GM18499 (cell line): Measurements from ENCODE around the gene BCL11B.

Source experiments
- ATAC-seq: cut with Tn5 transposase; IDR thresholded peaks from one replicate; pipeline ENCODE4 v1.9.1; 2021; ENCODE audit warnings: moderate number of reproducible peaks; ENCODE audit not compliant: insufficient read depth, unreplicated experiment

BCL11B gene

DNA sequence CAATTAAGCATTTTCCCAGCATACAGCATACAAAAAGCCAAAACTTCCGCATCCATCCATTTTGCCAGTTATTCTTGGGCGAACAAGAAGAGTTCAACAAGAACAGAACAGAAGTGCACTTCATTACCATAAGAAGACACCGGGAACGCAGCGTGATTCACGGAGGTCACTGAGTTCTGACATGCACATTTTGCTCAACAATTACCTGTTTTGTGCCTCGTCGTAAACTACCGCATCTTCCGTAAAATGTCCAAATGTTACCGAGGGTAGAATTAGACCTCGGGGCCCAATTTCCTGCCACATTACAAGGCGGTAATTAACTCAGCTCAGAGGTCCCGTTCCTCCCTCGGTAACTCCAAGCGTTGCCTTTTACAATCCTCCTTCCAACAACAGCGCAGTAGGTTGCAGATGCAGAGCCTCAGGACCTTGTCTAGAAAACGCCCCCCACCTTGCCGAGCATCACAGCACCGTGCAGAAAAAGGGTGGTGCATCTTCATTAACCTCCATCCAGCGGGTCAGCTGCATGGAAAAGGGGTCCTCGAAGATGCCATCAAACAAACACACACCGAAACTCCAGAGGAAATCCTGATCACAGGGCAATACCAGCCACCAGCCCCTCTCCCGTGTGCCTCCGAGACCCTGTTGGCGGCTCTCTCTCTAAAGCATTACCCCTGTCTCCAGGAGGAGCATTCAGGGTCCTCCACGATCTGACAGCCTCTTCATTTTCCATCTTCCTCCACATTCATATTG, 125.2 kb downstream of the BCL11B start:
- no peak for ATAC-seq

DNA sequence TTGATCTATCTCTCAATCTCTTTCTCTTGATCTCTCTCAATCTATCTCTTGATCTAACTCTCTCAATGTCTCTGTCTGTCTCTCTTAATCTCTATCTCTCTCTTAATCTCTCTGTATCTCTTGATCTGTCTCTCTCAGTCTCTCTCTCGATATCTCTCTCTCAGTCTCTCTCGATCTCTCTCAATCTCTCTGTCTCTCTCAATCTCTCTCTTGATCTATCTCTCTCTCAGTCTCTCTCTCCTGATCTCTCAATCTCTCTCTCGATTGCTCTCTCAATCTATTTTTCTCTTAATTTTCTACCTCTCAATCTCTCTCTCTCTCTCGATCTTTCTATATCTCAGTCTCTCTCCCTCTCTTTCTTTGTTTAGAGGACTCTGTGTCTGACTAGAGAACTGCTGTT, 126.7 kb downstream of the BCL11B start:
- ATAC-seq: no peak

DNA sequence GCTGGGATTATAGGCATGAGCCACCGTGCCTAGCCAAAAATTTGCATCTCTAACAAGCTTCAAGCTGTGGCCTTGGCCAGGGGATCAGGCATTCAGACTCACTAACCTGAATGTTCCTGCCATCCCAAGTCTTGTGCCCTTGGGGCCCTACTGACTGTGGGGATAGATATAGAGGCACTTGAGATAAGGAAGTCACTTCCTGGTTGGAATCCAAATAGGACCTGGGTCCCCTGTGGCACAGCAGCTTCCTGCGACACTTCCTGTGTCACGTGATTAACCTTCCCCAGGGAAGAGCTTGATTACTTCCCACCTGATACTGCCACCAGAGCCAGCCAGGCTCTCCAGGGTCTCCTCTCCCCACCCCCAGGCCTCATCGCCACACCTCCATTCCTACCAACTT, 128.2 kb downstream of the BCL11B start:
- ATAC-seq: no peak

DNA sequence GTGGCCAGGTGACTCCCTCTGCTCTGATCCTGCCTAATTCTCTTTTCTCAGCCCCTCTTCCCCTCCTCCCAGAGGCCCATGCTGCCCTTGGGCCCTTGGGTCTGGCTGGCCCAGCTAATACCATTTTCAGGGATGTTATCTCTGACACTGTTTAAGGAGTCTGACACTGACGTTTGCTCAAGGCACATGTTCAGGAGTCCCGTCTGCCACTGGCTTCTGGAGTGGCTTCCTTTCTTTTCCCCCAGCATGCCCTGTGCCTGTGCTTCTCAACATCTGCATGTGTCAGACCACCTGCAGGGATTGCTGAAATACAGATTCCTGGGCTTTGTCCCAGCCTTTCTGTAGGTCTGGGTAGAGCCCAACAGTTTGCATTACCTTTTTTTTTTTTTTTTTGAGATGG, 128.9 kb downstream of the BCL11B start:
- no peak for ATAC-seq

DNA sequence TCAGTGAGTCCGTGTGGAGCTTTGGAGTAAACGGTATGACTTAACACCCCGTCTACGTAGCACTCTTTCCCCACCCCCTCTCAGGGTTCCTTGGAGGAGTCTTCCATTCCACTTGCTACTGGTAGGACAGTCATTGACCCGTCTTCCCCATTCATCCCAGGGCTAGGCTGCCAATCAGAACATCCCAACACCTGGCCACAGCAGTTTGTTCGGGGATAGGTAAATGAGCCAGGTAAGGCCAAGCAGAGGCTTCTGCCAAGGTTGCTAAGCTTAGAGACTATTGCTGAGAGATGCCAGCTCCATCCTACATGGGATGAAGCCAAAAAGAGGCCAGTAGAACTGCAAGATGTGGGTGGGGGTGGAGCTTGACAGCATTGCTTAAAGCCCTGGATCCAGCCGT, 130.8 kb downstream of the BCL11B start:
- ATAC-seq: no peak

DNA sequence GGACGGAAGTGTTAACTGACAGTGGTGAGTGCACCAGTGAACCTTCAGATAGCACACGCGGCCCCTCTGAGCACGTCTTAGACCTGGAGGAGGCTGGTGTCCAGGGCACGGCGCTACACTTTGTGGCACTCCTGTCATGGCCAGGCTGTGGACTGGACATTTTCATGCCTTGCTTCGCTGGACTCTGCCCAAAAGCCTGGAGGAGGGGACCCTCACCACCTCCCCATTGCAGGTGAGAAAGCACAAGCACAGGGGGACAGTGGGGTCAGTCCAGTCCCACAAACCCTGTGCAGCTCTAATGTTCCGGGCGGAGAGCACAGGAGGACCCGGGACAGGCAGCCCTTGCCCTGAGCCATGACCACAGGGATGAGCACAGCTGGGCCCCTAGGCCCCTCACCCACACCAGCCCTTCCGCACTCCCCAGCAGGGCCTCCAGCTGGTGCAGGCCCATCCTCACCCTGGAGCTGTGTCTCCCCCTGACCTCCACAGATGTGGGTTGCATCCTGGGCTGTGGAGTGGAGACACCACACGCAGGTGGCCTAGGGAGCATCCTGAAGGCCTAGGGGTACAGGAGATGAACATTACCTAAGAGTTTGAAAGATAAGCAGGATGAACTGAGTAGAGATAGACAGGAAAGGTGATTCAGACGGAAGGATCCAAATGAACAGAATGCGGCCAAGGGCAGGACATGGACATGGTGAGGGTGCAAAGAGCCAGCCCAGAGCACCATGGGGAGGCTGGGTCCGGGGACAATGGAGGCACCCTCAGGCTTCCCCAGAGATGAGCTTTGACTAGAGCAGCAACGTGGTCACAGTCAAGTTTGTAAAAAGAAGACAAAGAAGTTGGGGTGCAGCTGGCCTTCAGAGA, 132.8 kb downstream of the BCL11B start:
- no peak for ATAC-seq

DNA sequence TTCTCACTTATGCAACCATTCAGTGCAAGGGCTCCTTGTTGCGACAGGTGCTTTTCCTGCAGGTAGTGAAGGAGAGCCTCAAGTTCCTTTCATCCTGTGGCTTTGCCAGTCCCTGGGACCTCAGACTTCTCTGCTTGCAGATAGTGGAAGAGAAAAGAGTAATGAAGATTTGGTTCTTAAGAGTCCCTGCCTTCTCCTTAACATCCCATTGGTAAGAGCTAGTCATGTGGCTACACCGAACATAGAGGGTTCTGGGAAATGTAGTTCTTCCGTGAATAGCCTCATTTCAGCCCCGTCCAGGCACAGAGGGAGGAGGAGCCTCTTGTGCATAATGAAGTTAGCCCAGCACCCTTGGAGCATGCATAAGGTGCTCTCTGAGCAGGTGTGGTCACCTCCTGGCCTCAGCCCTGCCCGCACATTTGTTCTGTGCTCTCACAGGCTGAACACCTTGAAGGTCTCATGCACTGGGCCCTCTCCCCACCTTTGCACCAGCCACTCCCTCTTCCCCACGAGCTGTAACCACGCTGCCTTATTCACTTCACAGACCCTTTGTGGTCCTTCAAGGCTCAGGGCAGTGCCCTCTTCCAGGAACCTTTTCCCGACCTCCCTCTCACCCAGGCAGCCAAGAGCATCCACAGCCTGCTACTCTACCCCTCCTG, 134.0 kb downstream of the BCL11B start:
- no peak for ATAC-seq

DNA sequence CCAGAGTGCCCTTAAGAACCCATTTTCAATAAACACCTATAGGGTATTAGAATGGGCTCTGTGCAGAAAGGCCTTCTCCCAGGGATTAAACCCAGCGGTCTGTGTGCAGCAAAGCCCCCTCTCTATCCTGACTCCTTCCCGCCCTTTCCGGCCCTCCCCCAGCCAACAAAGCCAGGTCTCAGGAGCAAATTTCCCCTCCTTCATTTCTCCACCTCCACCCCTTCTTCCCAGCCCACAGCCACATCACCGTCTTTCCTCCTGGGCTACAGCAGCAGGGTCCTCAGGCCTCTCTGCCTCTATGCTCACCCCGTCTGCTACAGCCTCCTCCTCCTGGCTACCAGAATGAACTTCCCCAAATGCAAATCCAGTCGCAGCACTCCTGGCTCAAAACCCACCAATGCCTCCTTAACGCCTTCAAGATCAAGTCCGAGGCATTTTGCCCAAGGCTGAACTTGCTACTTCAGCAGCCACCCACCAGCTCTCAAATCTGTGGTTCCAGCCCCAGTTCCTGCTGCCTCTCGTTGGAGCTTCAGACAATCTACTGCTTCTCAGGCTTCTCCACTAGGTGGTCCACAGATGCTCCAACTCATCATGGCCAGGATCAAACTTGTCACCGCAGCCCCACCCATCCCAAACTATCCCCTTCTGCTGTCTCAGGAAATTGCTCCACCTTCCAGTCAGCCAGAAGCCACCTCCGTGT, 134.8 kb downstream of the BCL11B start:
- ATAC-seq: no peak

DNA sequence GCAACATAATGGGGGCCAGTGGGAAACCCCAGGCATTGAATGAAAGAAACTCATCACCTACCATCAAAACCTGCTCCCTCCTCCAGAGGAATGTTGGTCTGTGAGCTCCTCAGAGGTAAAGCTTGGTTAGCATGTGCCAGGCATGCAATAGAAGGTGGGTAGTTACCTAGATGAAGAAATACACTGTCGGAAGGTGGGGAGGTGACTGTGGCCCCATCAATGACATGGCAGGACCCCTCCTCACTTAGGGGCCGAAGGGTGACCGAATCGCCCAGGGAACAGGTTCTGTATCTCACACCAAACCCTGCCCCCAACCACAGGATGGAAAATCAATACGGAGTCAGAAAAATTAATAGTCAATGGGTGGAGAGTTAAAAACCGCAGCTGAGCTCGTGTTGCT, 135.6 kb downstream of the BCL11B start:
- ATAC-seq: no peak

DNA sequence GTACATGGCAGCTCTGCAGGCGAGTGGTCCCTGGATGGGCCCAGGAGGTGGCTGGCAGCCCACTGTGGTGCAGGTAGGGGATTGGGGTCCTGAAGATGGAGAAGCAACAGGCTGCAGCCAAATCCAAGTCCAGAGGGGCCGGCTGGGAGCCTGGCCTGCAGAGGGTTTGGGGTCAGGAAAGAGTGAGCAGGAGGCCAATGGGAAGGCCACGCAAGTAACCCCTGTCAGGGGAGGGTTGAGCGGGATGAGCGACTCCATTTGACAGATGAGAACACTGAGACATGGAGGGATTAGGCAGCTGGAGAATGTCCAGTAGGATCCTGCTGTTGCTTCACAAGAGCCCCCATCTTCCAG, 136.0 kb downstream of the BCL11B start:
- ATAC-seq: no peak

DNA sequence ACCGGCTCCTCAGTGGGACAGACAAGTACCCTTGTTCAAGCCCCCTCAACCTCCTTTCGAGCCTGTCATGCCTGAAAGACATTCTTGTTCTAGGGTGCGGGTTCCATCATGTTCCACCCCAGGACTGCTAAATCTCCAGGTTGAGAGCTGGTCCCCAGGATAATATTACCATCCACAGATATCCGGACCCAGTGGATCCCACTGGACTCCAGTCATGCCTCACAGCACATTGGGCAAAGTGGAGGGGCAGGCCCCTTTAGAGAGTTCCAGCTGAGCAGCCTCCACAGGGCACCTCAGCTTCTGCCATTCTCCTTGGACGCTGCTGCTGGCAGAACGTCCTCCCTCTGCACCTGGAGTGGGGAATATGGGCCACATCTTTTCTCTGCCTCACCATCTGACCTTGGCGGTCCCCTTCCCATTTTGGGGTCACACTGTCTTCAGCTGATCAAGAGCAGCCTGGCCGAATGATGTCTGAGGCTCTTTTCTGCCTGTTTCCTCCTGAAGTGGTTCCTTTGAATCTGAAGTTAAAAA, 137.4 kb downstream of the BCL11B start:
- ATAC-seq: no peak

DNA sequence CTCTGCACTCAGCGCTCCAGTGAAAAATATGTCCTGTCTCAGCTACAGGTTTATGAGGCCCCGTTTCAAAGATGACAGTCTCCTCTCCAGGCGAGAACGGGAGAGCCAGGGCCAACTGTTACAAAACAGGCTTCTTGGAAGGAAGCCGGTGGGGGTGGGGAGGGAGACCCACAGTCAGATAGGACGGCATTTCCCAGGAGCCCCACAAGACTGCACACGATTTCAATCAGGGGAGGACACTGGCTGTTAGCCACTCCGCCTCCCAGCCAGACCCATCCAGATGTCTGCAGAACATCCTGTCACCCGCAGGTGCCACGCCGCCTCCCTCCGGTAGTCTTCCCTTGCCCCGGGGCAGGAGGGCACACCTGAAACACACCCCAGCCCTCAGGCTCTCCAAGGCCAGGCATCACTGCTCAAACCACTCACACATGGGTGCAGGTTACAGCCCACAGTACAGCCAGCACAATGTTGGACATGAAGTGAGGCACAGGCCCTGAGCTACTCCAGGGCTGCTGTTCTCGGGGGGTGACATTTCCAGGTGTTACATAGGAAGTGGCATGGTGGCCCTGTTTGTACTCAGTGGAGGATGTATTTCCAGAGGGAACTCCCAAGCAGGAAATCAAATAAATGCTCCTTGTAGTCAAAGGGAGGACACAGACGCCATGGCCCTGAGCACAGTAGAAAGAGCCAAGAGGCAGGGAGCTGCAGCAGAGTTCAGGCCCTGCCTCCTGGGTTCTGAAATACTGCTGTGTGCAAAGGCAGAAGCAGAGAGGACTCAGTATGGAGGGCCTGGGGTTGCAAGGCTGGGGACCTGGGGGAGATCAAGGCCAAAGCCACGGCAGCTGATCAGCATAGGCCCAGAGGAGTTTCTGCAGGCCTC, 138.1 kb downstream of the BCL11B start:
- ATAC-seq: no peak

DNA sequence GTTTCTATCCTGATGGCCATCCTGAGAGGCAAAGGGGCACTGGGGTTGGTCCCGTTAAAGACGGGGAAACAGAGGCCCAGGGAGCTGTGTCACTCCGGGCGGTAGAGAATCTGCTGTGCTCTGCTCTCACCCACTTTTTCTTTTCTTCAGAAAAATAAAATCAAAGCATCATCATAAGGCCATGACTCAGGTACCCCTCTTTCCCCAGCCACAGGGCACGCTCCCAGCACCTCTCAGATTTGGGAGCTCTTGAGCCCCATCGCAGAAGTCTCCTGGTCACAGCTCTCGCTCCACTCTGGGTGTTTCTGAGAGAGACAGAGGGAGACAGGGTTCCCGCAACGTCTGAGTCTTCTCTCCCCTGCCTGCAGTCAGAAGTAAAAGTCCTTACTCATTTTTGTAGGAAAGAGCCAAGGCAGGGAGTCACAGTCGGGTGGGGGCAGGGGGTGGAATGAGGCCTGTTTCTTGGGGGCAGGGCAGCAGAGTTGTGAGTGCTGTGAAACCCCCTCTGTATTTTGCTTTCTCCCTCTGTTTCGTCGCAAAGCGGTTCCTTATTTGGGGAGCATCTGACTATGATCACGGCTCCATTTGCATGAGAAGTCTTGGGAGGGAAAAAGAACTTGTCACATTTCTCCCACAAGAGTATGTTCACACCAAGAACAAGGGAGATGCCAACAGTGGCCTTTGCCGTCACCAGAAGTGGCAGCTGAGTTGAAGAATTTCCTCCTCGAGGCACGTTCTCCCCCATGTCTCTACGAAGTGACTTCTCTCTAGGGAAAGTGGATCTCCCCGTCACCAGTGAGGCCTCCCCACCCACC, 139.0 kb downstream of the BCL11B start:
- ATAC-seq: no peak

DNA sequence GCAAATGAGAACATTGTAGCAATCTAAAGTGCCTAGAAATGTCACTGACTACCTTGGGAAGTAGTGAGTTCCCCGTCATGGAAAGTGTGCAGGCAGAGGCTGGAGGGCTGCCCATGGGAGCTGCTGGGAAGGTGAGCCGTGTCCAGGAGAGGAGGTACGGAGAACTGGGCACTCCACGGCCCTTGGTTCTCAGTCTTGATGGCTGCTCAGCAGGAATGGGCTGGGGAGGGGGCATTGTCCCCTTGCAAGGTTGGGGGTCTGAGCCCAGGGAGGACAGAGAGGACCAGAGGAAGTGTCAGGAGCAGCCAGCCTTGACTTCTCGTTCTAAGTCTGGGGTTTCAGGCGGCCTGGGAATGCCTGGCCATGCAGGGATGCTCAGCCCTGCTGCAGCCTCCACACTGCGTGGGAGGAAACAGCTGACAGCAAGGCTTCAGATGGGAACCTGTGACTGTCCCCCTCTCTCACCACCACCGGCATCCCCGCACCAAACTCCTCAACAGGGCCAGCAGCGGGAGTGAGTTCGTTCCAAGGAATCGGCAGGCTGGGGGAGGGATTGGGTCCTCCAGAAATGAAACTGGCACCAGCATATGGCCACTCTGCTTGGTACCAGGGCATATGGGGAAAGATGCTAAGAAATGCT, 140.2 kb downstream of the BCL11B start:
- ATAC-seq: no peak

DNA sequence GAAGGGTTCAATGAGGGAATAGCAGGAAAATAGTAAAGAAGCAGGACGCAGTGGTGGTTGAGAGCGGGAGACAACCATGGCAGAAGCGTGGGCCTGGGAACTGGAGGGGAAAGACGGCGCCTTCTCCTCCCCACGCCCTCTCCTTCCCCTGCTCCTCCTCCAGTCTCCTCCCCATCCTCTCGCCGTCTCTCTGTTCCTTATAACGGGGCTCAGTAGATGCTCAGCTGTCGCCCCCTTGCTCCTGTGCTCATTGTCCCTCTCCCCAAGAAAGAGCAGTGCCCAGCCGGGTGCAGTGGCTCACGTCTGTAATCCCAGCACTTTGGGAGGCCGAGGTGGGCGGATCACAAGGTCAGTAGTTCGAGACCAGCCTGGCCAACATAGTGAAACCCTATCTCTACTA, 142.0 kb downstream of the BCL11B start:
- no peak for ATAC-seq

DNA sequence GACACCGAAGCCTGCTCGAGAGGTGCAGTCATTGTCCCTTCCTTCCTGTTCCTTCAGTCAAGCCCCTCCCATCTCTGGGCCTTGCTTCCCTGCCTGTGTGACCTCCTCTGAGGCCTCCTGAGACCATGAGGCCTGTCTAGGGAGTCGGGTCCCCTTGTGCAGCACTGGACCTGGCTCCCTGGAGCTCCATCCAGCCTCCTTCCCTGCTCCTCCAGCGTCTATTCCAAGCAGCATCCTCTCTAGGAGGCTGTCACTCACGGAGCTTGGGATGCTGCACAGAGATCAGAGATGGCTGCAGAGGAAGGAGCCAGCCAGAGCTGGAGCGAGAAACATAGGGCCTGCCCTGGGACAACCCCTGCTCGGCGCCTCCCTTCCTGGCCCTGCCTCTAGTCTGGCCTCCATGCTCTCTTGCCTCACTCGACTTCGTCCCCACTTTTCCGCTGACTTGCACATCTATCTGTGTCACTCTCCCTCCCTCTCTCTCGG, 142.7 kb downstream of the BCL11B start:
- no peak for ATAC-seq

DNA sequence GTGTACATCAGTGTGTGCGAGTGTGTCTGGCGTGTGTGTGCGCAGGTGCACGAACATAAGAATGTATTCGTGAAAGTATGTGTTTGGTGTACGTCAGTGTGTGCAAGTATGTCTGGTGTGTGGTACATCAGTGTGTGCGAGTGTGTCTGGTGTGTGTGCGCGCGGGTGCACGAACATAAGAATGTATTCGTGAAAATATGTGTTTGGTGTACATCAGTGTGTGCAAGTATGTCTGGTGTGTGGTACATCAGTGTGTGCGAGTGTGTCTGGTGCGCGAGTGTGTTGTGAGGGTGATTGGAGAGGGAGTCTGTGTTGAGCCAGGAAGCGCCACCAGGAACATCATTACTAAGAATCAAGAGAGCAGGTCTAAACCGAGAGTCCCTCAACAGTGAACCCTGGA, 143.8 kb downstream of the BCL11B start:
- ATAC-seq: no peak

DNA sequence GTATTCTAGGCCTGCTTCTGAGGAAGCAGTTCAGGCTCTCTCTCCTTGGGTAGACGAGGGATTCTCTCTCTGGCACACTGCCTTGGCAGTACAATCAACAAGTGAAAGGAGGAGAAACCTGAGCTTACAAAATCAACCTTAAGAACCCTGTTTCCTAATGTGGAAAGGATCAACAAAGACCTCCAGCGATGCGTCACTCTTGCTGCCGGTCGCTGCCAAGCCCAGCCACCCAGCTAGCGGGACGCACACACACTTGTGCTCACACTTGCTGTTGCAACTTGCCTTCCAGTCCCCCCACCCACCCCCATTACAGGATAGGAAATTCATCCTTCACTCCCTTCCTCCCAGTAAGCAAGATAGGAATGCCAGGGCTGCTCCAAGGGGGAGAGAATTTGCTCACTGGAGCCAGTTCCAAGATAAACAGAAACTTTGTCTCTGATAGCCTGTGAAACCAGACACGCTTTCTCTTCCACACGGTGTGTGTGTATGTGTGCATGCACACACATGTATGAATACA, 144.3 kb downstream of the BCL11B start:
- no peak for ATAC-seq
